Stimulated activated effector memory CD8-positive, alpha-beta T cell treated with anti-CD3 and anti-CD28 coated beads, Interleukin-12 subunit alpha, Interleukin-12 subunit beta, amount 100 ng/mL, for 72 hours (primary cell): ENCODE measurements around the gene COL9A2.
A peak's percentile ranks its signal among the peaks of the same experiment; 100 is the strongest.

Experiments
- ATAC-seq: fragments of 150-1000 bp; cut with Tn5 transposase; 2 replicates; pipeline ENCODE4 v1.10.0; 2021
- DNase-seq, 2 donors: peaks; one replicate each; pipeline ENCODE4 v3.0.0; 2021 to 2022; ENCODE audit warnings: low spot score in 2 of 2
- H3K27ac Mint-ChIP-seq: one replicate; pipeline ENCODE4 v1.8.0; 2022; ENCODE audit warnings: mild to moderate bottlenecking, mixed read lengths
- H3K36me3 Mint-ChIP-seq: one replicate; pipeline ENCODE4 v1.8.0; 2022; ENCODE audit warnings: mild to moderate bottlenecking, mixed read lengths
- H3K4me1 Mint-ChIP-seq: one replicate; pipeline ENCODE4 v1.8.0; 2022; ENCODE audit warnings: mixed read lengths
- H3K4me3 Mint-ChIP-seq: one replicate; pipeline ENCODE4 v1.8.0; 2022; ENCODE audit warnings: mild to moderate bottlenecking, mixed read lengths
- H3K9me3 Mint-ChIP-seq: one replicate; pipeline ENCODE4 v1.8.0; 2022; ENCODE audit warnings: mixed read lengths

The COL9A2 gene

DNA sequence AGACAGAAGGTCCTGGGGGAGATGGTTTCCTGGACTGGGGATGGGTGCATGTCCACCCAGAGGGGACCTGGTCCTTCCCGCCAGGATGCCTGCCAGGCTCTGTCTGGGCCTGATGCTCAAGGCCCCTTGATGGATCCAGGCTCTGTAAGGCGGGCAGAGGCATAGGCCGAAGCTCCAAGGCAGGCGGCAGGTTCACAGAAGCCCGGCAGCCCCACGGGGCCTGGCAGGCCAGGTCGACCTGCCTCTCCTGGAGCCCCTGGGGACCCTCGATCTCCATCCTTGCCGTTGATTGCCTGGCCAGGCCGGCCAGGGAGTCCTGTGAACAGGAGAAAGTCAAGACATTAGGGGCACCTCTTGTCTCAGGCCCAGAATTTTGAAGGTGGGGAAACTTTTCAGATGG is 16.0 kb downstream of the COL9A2 start:
- no peaks in the 10 kb centered on the region for H3K36me3 Mint-ChIP-seq
- H3K4me1 Mint-ChIP-seq = no peaks in the 10 kb centered on the region
- no peaks in the 10 kb centered on the region for H3K9me3 Mint-ChIP-seq
- no peak overlapping the region for H3K27ac Mint-ChIP-seq
- DNase-seq = no peak
- no peak for ATAC-seq
- H3K4me3 Mint-ChIP-seq = no peak overlapping the region

DNA sequence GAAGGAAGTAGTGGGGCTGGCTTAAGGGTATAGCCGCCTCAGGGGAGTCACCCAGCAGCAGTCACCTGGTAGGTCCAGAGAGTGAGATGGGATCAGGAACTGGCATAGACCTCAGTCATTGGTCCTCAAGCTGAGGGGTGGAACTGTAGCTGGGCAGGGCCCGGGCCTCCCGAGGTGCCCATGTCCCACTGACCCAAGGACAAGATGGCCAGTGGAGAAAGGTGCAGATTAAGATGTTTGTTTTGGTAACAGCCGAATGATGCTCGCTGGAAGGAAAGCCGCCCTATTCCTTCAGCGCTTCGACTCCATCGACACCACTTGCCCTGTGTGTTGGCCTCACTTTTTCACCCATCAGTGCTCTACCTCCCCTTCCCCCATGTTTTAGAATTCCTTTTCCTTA is 16.4 kb downstream of the COL9A2 start:
- ATAC-seq = no peak
- H3K9me3 Mint-ChIP-seq = no peaks in the 10 kb centered on the region
- no peak for DNase-seq
- H3K4me1 Mint-ChIP-seq = no peaks in the 10 kb centered on the region
- no peak overlapping the region for H3K4me3 Mint-ChIP-seq
- no peak overlapping the region for H3K27ac Mint-ChIP-seq
- H3K36me3 Mint-ChIP-seq = no peaks in the 10 kb centered on the region

DNA sequence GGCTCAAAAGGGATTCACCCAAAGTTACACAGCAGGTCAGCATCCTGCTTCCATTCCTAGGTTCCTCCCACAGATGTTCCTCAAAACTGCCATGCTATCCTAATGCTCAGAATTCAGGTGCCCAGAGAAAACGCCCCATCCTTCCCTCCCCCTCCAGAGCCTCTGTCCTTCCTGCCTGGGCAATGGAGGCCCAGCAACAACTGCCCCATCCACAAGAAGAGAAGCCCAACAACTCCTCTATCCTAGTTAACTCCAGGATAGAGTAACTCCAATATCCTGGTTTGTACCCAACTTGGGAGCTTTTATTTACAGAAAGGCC is 16.9 kb downstream of the COL9A2 start:
- H3K9me3 Mint-ChIP-seq = no peaks in the 10 kb centered on the region
- DNase-seq = no peak

DNA sequence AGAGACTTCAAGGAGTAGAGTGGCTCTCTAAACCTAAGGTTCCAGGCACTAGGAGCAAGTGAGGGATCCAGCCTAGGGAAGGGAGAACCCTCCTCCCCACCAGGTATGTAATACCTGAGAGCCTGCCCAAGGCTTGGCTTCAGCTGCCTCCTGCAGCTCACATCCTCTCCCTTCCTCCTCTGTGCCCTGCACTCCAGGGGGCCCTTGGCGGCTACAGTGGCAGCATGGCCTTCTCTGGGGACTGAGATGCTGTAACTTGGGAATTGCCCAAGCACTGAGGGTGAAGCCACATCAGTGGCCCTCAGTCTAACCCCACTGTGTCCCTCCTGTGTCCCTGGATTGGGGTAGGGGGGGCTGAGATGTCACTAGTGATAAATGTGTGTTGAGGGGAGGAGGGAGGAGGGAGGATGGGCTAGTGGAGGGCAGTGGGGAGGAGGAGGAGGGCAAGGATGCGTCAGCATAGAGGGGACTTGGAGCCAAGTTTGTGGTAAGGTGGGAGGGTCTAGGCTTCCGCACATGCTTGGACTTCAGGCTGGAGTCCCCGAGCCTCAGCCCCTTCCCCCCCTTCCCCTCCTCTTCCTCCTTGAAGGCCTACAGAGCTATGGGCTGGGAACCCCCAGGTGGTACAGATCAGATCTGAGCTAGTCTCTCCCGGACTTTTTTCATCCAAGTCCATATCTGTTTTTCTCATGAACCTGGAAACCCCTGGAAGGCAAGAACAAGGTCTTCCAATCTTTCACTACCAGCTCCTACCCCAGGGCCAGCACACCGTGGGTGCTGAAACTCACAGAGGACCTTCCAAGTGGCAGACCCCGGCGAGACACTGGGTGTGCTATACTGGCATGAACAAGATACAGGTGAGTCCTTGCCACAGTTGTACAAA is 17.5 kb downstream of the COL9A2 start:
- no peak for DNase-seq
- Mint-ChIP-seq H3K4me1 (no peaks in the 10 kb centered on the region), H3K36me3 (peaks cover 7% of the 10 kb centered on the region), H3K9me3 (no peaks in the 10 kb centered on the region), H3K27ac (no peak overlapping the region), H3K4me3 (no peak overlapping the region)
- no peak for ATAC-seq

More for the DNA sequence above, 16.9 kb downstream of the COL9A2 start:
- Mint-ChIP-seq H3K27ac (no peak overlapping the region), H3K4me1 (no peaks in the 10 kb centered on the region), H3K4me3 (no peak overlapping the region), H3K36me3 (peaks cover 4% of the 10 kb centered on the region)
- ATAC-seq = no peak

DNA sequence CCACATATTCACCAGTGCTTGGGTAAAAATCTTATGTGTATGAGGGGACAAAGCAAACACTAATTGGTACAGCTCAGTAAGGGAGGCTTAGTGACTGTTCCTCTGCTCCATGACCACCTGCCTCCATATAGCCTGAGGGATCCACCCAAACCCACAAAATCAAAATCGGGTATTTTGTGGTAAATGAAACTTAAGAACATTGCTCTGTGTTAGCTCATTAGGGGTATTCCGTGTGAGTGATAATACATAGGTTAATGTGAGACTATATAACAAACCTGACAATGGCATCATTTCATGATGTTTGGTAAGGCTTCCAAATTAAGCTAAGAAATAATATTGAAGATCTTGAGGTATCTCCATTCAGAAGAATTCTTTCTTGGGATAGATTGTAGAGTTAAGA is 25.8 kb downstream of the COL9A2 start:
- DNase-seq = no peak
- Mint-ChIP-seq H3K9me3 (no peaks in the 10 kb centered on the region), H3K4me3 (no peak overlapping the region), H3K4me1 (no peaks in the 10 kb centered on the region), H3K36me3 (peaks cover 86% of the 10 kb centered on the region), H3K27ac (peak overlapping the region; percentile 57)
- ATAC-seq = no peak

DNA sequence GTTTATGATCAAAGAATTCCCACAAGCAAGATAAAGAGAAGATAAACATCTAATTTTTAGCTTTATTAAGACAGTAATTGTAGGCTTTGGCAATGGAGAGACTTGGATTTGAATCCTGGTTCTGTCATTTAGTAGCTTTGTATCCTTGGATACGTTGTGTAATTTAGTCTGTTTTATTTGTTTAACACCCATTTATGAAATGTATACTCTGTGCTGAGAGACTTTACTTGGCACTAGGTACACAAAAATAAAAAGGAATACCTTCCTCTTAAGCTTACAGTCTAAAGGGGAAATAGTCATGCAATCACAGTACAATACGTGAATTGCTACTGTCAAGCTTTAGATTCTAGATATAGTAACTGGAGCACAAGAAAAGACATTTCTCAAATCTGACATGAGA is 35.2 kb downstream of the COL9A2 start:
- peak overlapping the region; percentile 9 for H3K27ac Mint-ChIP-seq
- no peak for DNase-seq
- peaks cover 97% of the 10 kb centered on the region for H3K36me3 Mint-ChIP-seq
- H3K9me3 Mint-ChIP-seq = no peaks in the 10 kb centered on the region
- H3K4me1 Mint-ChIP-seq = no peaks in the 10 kb centered on the region
- ATAC-seq = no peak
- no peak overlapping the region for H3K4me3 Mint-ChIP-seq

DNA sequence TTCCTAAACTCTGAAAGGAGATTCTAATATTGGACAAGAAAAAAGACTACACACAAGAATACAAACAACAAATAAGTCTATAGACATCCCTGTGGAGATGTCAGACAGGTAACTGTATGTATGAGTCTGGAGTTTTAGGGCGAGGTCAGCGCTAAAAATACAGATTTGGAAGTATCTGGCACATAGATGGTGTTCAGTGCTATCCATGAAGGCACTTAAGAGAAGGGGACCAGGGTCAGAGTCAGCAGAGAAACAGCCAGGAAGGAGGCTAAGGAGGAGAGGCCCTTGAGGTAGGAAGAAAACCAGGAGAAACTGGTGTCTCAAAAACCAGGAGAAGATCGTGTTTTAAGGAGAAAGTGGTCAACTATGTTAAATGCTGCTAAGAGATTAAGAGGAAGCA is 41.0 kb downstream of the COL9A2 start:
- no peak for ATAC-seq
- Mint-ChIP-seq H3K4me3 (no peak overlapping the region), H3K27ac (no peak overlapping the region)

DNA sequence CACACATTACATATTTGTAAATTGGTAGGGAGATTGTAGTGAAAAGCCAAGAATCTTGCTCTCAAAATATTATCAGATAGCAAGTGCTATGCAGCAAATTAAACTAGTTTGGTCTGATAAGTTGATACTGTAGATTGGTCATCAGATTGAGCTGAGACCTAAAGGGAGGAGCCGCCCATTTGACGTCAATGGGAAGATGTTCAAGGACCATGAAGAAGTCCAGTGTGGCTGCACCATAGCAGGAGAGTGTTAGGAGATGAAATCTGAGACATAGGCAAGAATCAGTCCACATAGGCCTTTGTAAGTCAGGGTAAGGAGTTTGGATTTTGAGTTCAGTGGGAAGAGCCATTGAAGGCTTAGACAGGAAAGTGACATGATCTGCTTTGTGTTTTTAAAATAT is 42.8 kb downstream of the COL9A2 start:
- Mint-ChIP-seq H3K4me1 (peaks cover 39% of the 10 kb centered on the region), H3K4me3 (no peak overlapping the region), H3K36me3 (peaks cover 93% of the 10 kb centered on the region), H3K9me3 (no peaks in the 10 kb centered on the region), H3K27ac (no peak overlapping the region)
- ATAC-seq (no peak), DNase-seq (no peak)

More for the DNA sequence above, 41.0 kb downstream of the COL9A2 start:
- Mint-ChIP-seq H3K9me3 (no peaks in the 10 kb centered on the region), H3K4me1 (peaks cover 25% of the 10 kb centered on the region), H3K36me3 (peaks cover 93% of the 10 kb centered on the region)
- DNase-seq = no peak

DNA sequence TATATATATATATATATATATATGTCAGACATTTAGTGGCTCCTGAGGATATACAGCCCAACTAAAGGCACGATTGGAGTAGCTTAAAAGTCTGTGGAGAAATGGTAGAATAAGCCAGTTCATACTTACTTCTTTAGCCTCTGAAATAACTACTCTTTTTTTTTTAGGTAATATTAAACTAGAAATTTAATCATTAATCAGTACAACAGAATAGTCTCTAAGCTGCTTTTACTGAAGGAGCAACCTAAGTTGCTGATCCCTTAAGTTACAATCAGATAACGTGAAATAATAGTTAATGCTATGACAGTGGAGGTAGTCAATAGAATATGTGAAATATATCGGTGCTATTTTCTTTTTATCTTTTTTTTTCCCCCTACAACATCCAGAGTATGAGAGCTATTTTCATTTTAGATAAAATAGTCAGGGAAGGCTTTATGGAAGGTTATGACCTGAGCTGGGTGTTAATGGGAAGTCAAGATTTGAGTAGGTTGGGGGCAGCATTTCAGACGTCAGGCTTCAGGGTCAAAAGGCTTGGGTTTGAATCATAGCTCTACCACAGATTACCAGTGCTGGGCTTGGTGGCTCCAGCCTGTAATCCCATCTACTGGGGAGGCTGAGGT is 43.4 kb downstream of the COL9A2 start:
- no peak for ATAC-seq
- no peak for DNase-seq
- Mint-ChIP-seq H3K4me1 (peaks cover 39% of the 10 kb centered on the region), H3K27ac (no peak overlapping the region), H3K4me3 (no peak overlapping the region), H3K36me3 (peaks cover 94% of the 10 kb centered on the region), H3K9me3 (no peaks in the 10 kb centered on the region)

DNA sequence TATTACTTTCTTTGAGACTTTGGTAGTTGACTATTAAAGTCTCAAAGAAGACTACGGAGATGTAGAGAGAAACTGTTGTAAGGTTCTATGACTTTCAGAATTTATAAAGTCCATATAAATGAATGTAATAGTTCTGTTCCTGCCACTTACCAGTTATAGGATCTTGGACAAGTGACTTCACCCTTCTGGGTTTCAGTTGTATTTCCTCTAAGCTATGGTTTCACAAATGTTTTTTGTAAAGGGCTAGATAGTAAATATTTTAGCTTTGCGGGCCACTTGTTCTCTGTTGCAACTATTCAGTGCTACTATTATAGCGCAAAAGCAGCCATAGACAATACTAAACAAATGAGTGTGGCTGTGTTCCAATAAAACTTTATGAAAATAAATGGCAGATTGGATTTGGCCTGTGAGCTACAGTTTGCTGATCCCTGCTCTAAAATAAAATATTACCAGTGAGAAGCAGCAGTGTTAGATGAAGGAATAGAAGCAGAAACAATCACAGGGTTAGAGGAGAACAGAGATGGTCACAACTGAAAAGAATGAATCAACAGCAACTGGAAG is 44.4 kb downstream of the COL9A2 start:
- H3K4me3 Mint-ChIP-seq = peak overlapping the region; percentile 26
- DNase-seq (no peak), ATAC-seq (no peak)

DNA sequence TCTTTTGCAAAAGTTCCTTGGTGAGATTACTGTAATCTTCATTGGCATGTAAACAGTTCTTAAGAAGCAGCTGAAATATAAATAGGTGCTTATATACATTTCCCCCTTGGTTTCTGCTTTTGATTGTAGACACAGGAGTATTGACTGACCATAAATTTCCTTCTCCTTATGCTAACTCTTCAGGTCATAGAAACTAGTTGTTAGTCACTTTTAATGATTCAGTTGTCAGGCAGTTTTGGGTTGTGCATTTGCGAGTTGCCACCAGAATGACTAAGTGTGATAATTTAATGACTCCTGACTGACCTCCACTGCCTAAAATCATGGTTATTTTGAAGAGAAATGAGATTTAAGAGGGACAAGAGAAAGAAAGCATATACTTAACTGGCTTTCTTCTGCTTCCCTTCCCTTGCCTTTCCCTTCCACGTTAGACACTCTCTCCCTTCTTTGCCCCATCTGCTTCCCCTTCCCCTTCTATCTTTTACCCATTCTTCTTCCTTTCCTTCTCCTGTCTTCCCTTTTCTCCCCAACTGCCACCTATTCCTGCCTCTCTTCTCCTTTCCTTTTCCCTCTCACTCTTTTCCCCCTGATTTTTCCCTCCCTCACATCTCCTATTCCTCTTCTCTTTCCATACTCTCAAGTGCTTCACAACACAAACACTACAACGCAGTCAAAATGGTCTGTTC is 46.8 kb downstream of the COL9A2 start:
- Mint-ChIP-seq H3K9me3 (no peaks in the 10 kb centered on the region), H3K27ac (peak overlapping the region; percentile 93), H3K36me3 (peaks cover 92% of the 10 kb centered on the region), H3K4me3 (peak overlapping the region; percentile 64), H3K4me1 (peaks cover 39% of the 10 kb centered on the region)
- peak; percentile 97 for ATAC-seq
- DNase-seq = peak in 1 of 2 donors; percentile 54

More for the DNA sequence above, 44.4 kb downstream of the COL9A2 start:
- Mint-ChIP-seq H3K27ac (peak overlapping the region; percentile 93), H3K36me3 (peaks cover 94% of the 10 kb centered on the region), H3K4me1 (peaks cover 39% of the 10 kb centered on the region), H3K9me3 (no peaks in the 10 kb centered on the region)

DNA sequence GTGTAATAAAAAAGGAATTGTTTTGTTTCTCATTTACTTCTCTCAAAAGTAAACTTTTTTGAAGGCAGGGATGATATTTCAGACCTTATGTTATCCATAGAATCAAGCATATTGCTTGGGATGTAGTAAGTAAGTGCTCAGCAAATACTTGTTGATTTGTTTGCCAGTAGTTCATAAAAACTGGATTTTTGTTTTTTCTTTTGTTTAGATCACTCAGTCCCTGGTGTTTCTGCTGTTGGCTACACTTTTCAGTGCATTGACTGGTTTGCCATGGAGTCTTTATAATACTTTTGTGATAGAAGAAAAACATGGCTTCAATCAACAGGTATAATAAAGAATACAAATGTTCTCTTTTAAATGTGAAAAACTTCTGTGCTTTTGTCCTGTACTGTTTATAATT is 48.9 kb downstream of the COL9A2 start:
- Mint-ChIP-seq H3K27ac (no peak overlapping the region), H3K4me1 (peaks cover 33% of the 10 kb centered on the region), H3K4me3 (no peak overlapping the region), H3K36me3 (peaks cover 95% of the 10 kb centered on the region), H3K9me3 (no peaks in the 10 kb centered on the region)
- ATAC-seq (no peak), DNase-seq (no peak)

DNA sequence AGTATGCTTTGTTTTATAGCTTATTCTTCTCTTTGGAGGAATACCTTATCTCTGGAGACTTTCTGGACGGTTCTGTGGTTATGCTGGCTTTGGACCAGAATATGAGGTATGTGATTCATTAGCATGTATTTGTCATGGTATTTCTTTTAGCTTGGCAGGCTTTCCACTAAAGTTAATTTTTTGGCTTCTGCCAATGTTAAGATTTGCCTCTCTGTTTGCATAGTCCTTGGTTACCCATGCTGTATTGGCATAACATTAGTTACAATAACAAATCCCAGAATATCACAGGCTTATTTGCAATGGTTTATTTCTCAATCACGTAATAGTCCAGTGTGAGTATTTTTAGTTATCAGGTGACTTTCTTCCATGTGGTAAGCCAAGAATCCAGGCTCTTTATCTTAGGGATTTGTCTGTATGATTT is 49.3 kb downstream of the COL9A2 start:
- Mint-ChIP-seq H3K36me3 (peaks cover 95% of the 10 kb centered on the region), H3K4me1 (peaks cover 33% of the 10 kb centered on the region), H3K4me3 (no peak overlapping the region), H3K27ac (no peak overlapping the region), H3K9me3 (no peaks in the 10 kb centered on the region)
- ATAC-seq = no peak
- DNase-seq = no peak

DNA sequence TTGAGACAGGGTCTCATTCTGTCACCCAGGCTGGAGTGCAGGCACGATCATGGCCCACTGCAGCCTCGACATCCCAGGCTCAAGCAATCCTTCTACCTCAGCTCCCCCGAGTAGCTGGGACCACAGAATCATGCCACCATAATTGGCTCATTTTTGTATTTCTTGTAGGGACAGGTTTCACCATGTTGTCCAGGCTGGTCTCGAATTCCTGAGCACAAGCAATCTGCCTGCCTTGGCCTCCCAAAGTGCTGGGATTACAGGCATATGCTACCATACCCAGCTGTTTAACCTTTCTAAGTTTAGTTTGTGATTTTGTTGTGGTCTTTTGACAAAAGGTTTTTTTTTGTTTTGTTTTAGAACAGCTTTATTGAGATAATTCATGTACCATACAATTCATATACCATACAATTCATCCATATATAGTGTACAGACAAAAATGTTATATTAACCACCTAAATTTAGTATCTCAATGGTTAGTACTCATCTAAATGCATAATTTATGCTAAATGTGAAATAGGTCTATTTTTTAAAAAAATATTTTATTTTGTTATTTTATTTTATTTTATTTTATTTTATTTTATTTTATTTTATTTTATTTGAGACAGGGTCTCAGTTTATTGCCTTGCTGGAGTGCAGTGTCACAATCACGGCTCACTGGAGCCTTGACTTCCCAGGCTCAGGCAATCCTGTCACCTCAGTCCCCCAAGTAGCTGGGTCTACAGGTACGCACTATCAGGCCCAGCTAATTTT is 50.1 kb downstream of the COL9A2 start:
- DNase-seq (peak in 1 of 2 donors; percentile 35), ATAC-seq (no peak)
- H3K36me3 Mint-ChIP-seq = peaks cover 95% of the 10 kb centered on the region
- no peak overlapping the region for H3K27ac Mint-ChIP-seq
- no peaks in the 10 kb centered on the region for H3K9me3 Mint-ChIP-seq
- H3K4me3 Mint-ChIP-seq = no peak overlapping the region
- H3K4me1 Mint-ChIP-seq = peaks cover 32% of the 10 kb centered on the region

DNA sequence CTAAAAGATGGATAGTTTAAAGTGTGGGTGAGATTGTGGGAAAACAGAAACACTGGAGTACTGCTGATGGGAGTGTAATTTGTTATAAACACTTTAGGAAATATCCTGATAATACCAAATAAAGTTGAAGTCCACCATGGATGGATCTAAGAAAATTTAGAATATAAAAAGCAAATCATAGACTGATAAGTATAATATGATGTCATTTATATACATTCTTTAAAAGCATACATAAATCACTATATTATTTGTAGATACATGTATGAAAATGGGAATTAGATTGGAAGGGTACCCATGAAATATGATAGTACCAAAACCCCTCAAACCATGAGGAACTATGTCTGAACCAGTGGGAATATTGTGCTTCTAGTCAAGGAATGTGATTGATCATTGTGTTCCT is 51.2 kb downstream of the COL9A2 start:
- no peak for DNase-seq
- peaks cover 95% of the 10 kb centered on the region for H3K36me3 Mint-ChIP-seq
- no peak overlapping the region for H3K27ac Mint-ChIP-seq
- H3K4me3 Mint-ChIP-seq = no peak overlapping the region
- peaks cover 27% of the 10 kb centered on the region for H3K4me1 Mint-ChIP-seq
- H3K9me3 Mint-ChIP-seq = no peaks in the 10 kb centered on the region
- ATAC-seq = no peak
